ENCODE measurements around the gene MAP6.

DNA sequence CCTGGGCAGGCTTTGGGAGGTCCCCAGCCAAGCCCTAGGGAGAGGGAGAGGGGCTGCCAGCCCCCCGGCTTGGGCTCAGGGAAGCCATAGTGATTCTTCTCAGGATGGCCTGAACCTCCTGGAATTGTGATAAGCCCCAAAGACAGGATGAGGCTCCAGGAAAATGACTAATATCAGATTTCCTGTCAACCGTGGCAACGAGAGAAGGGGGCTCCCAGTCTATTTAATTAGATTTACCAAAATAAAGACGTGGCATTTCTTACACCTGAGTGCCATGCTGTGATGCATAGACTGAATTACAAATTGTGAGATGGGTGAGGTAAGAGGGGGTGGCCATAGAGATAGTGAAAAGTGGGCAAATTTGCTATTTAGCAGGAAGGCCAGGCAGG, 86.3 kb downstream of the MAP6 start:
- TF ChIP-seq POLR2A (IDR thresholded peaks at IDR 0.05): no peak
- TF ChIP-seq, protein P1, sequence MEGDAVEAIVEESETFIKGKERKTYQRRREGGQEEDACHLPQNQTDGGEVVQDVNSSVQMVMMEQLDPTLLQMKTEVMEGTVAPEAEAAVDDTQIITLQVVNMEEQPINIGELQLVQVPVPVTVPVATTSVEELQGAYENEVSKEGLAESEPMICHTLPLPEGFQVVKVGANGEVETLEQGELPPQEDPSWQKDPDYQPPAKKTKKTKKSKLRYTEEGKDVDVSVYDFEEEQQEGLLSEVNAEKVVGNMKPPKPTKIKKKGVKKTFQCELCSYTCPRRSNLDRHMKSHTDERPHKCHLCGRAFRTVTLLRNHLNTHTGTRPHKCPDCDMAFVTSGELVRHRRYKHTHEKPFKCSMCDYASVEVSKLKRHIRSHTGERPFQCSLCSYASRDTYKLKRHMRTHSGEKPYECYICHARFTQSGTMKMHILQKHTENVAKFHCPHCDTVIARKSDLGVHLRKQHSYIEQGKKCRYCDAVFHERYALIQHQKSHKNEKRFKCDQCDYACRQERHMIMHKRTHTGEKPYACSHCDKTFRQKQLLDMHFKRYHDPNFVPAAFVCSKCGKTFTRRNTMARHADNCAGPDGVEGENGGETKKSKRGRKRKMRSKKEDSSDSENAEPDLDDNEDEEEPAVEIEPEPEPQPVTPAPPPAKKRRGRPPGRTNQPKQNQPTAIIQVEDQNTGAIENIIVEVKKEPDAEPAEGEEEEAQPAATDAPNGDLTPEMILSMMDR (IDR thresholded peaks at IDR 0.05): no peak
